HCT116 (cell line): ENCODE results near the gene EEF1A2.

ENCODE experiments used
- CTCF ChIP-seq, 3 experiments: fragments of 200-600 bp in 1 of 3; sonication (generic) in 1 of 3; IDR thresholded peaks in 2 of 3; conservative IDR thresholded peaks in 1 of 3; 2 replicates each; pipeline ENCODE4 v1.5.1; 2012 to 2017; ENCODE audit warnings: low read depth in 2 of 3, low read length in 2 of 3, antibody characterized with exemption in 1 of 3, borderline replicate concordance in 1 of 3, control low read depth in 1 of 3, mild to moderate bottlenecking in 1 of 3, mixed read lengths in 1 of 3, mixed run types in 1 of 3, moderate library complexity in 1 of 3; ENCODE audit not compliant: insufficient read depth in 1 of 3
- EGR1 ChIP-seq: IDR thresholded peaks from 2 replicates; pipeline ENCODE4 v1.6.1; 2012; ENCODE audit warnings: low read depth
- ELF1 ChIP-seq: IDR thresholded peaks from 2 replicates; pipeline ENCODE4 v1.6.1; 2012; ENCODE audit warnings: low read depth, borderline replicate concordance
- EZH2 ChIP-seq: fragments of 200-600 bp; sonication (generic); IDR thresholded peaks from 2 replicates; pipeline ENCODE4 v1.6.1; 2017; ENCODE audit warnings: antibody characterized with exemption, mixed run types
- EZH2phosphoT487 ChIP-seq: fragments of 200-600 bp; IDR thresholded peaks from 2 replicates; pipeline ENCODE4 v1.6.1; 2018; ENCODE audit warnings: antibody characterized with exemption, borderline replicate concordance
- FOSL1 ChIP-seq: IDR thresholded peaks from 2 replicates; pipeline ENCODE4 v1.6.1; 2012; ENCODE audit warnings: low read depth
- MAX ChIP-seq: IDR thresholded peaks from 2 replicates; pipeline ENCODE4 v1.6.1; 2012
- POLR2A ChIP-seq: IDR thresholded peaks from 2 replicates; pipeline ENCODE4 v1.7.0; 2011; ENCODE audit warnings: borderline replicate concordance; ENCODE audit not compliant: insufficient read depth, insufficient read length; ENCODE audit errors: extremely low read depth
- POLR2AphosphoS5 ChIP-seq: IDR thresholded peaks from 2 replicates; pipeline ENCODE4 v1.6.1; 2011; ENCODE audit warnings: mild to moderate bottlenecking, low read depth, low read length, moderate library complexity
- RAD21 ChIP-seq: IDR thresholded peaks from 2 replicates; pipeline ENCODE4 v1.6.1; 2012; ENCODE audit warnings: low read depth, mild to moderate bottlenecking
- REST ChIP-seq: IDR thresholded peaks from 2 replicates; pipeline ENCODE4 v1.6.1; 2012; ENCODE audit warnings: low read depth
- SIN3A ChIP-seq: IDR thresholded peaks from 2 replicates; pipeline ENCODE4 v1.6.1; 2012; ENCODE audit warnings: low read depth
- SRF ChIP-seq: IDR thresholded peaks from 2 replicates; pipeline ENCODE4 v1.6.1; 2012; ENCODE audit warnings: low read depth
- ZBTB33 ChIP-seq: IDR thresholded peaks from 2 replicates; pipeline ENCODE4 v1.6.1; 2011; ENCODE audit warnings: mild to moderate bottlenecking, low read length, moderate library complexity; ENCODE audit not compliant: insufficient replicate concordance; ENCODE audit errors: extremely low read depth

GRCh38 chr20:63486300-63486855, 12.5 kb downstream of the EEF1A2 start:
- TF ChIP-seq POLR2A (no peak), MAX (no peak), CTCF (IDR thresholded peaks at IDR 0.05 in 2 of 3, conservative IDR thresholded peaks at IDR 0.05 in 1 of 3; ENCODE audit: borderline replicate concordance in 1 of 3, insufficient read depth in 1 of 3, low read depth in 2 of 3, low read length in 2 of 3) (no peak), POLR2AphosphoS5 (no peak; the same call in 1 of the 2 replicates), ZBTB33 (no peak), EGR1 (no peak), SRF (no peak), EZH2 (no peak), EZH2phosphoT487 (no peak), FOSL1 (no peak), REST (no peak), RAD21 (no peak), ELF1 (no peak), SIN3A (no peak)
